Esophagus muscularis mucosa (tissue), 4 donors: ENCODE data around the gene EVX2. TPM values are rescaled to one million over a fixed set of nuclear protein-coding genes. Genes with fewer than 3 reads are reported as not detected.

Experiments used
- DNase-seq: peaks from one replicate; pipeline ENCODE4 v3.0.0-alpha.2; 2017; ENCODE audit errors: extremely low spot score
- H3K27ac ChIP-seq, 4 donors: fragments of 200-600 bp; sonication (generic); replicated peaks in 1 of 4; 1 replicate in 3 of 4; 2 replicates in 1 of 4; pipeline ENCODE4 v1.5.1; 2016 to 2019; ENCODE audit warnings: mild to moderate bottlenecking in 1 of 4
- H3K27me3 ChIP-seq, 4 donors: fragments of 200-600 bp; sonication (generic); one replicate each; pipeline versions ENCODE4 v1.5.1 to v1.6.0; 2016 to 2019
- H3K36me3 ChIP-seq, 4 donors: fragments of 200-600 bp; sonication (generic); one replicate each; pipeline ENCODE4 v1.5.1; 2016 to 2019
- H3K4me1 ChIP-seq, 4 donors: fragments of 200-600 bp; sonication (generic); one replicate each; pipeline ENCODE4 v1.5.1; 2016 to 2019
- H3K4me3 ChIP-seq, 4 donors: fragments of 200-600 bp; sonication (generic); 1 replicate in 2 of 4; 2 replicates in 2 of 4; pipeline ENCODE4 v1.5.1; 2016 to 2019; ENCODE audit warnings: mild to moderate bottlenecking in 4 of 4, moderate library complexity in 1 of 4
- H3K9me3 ChIP-seq, 4 donors: fragments of 200-600 bp; sonication (generic); 1 replicate in 3 of 4; 2 replicates in 1 of 4; pipeline ENCODE4 v1.5.1; 2016 to 2019
- CTCF ChIP-seq, 3 experiments: fragments of 200-600 bp in 2 of 3; fragments of 450-650 bp in 1 of 3; sonication (generic) in 2 of 3; IDR thresholded peaks; one replicate each; pipeline ENCODE4 v1.5.1; 2017 to 2019; ENCODE audit warnings: antibody characterized with exemption in 3 of 3, mild to moderate bottlenecking in 2 of 3, moderate library complexity in 1 of 3
- EP300 ChIP-seq: sonication (generic); formaldehyde crosslinking; IDR thresholded peaks from one replicate; pipeline ENCODE4 v1.6.1; 2017; ENCODE audit warnings: antibody characterized with exemption
- POLR2A ChIP-seq: fragments of 450-650 bp; IDR thresholded peaks from one replicate; pipeline ENCODE4 v1.6.1; 2017; ENCODE audit warnings: antibody characterized with exemption, moderate library complexity, mild to moderate bottlenecking, low read depth
- POLR2AphosphoS5 ChIP-seq, 2 donors: sonication (generic); formaldehyde crosslinking; IDR thresholded peaks; one replicate each; pipeline ENCODE4 v1.6.1; 2017; ENCODE audit warnings: antibody characterized with exemption in 2 of 2
- WGBS: methylation state at CpG from one replicate; pipeline ENCODE4 v1.1.5; 2018; 5-methylcytosine and 5-hydroxymethylcytosine counted together
- intact Hi-C: fragments of 100-400 bp; cut with DNase I; formaldehyde crosslinking; loops from one replicate; pipeline ENCODE4 v1.15.1; 2023
- total RNA-seq, 4 donors: library from RNA; depleted of rRNA; stranded (reverse); fragments of >200 nt; gene quantifications; one replicate each; pipeline versions ENCODE4 v1.1.0 to v1.2.1, GENCODE V29; 2016

The EVX2 gene
- total RNA-seq, 4 donors from 2014 or later = 0.11 TPM; not detected in 3

GRCh38 chr2:176105730-176106580, 22.2 kb upstream of the EVX2 start:
- intact Hi-C loops = no loop called here
- H3K27ac ChIP-seq = no peak overlapping the region
- WGBS = 9% methylated on average over 22 of the region's 25 CpGs
- H3K36me3 ChIP-seq = no peaks in the 10 kb centered on the region
- no peaks in the 10 kb centered on the region for H3K9me3 ChIP-seq
- H3K4me3 ChIP-seq = peak overlapping the region in 2 of 4 donors; percentile 37 to 43
- peaks cover 26 to 54% (median 50%) of the 10 kb centered on the region in 4 donors for H3K4me1 ChIP-seq
- no peak for DNase-seq
- H3K27me3 ChIP-seq = peaks cover 12 to 99% (median 90%) of the 10 kb centered on the region in 4 donors
- no peak for TF ChIP-seq CTCF (IDR thresholded peaks at IDR 0.05)
- TF ChIP-seq EP300 = no peak
- no peak for TF ChIP-seq POLR2AphosphoS5 (IDR thresholded peaks at IDR 0.05)
- no peak for TF ChIP-seq POLR2A

GRCh38 chr2:176105078-176105729, 21.4 kb upstream of the EVX2 start:
- Histone ChIP-seq H3K9me3 (no peaks in the 10 kb centered on the region), H3K4me3 (peak overlapping the region in 2 of 4 donors; percentile 4 to 22), H3K36me3 (no peaks in the 10 kb centered on the region), H3K4me1 (peaks cover 26 to 60% (median 52%) of the 10 kb centered on the region in 4 donors), H3K27ac (no peak overlapping the region), H3K27me3 (peaks cover 12 to 99% (median 90%) of the 10 kb centered on the region in 4 donors)
- 5% methylated on average over 24 of the region's 25 CpGs for WGBS
- TF ChIP-seq POLR2AphosphoS5 (IDR thresholded peaks at IDR 0.05) (no peak), EP300 (no peak), POLR2A (no peak), CTCF (IDR thresholded peaks at IDR 0.05) (no peak)
- no peak for DNase-seq
- intact Hi-C loops = no loop called here

GRCh38 chr2:176104316-176105077, 20.7 kb upstream of the EVX2 start:
- peaks cover 26 to 67% (median 59%) of the 10 kb centered on the region in 4 donors for H3K4me1 ChIP-seq
- DNase-seq = no peak

More at GRCh38 chr2:176104316-176105077, 20.7 kb upstream of the EVX2 start:
- TF ChIP-seq CTCF (IDR thresholded peaks at IDR 0.05) = no peak
- TF ChIP-seq EP300 = no peak
- Histone ChIP-seq H3K27ac (no peak overlapping the region), H3K27me3 (peaks cover 12 to 99% (median 90%) of the 10 kb centered on the region in 4 donors), H3K9me3 (no peaks in the 10 kb centered on the region), H3K36me3 (no peaks in the 10 kb centered on the region), H3K4me3 (peak overlapping the region in 2 of 4 donors; percentile 4 to 22)
- WGBS = 3% methylated on average over 51 of the region's 56 CpGs
- intact Hi-C loops = no loop called here
